HepG2 (cell line): Measurements from ENCODE around the gene FSHR. TPM values are rescaled to one million over a fixed set of nuclear protein-coding genes. Genes with fewer than 3 reads are reported as not detected.

ENCODE experiments used
- ATAC-seq: fragments of 200-7000 bp; cut with Tn5 transposase; 3 replicates; pipeline ENCODE4 v1.9.1; 2020; ENCODE audit warnings: mild to moderate bottlenecking, moderate library complexity
- BruUV-seq: library from RNA; stranded (reverse); fragments of 400-500 nt; replicated peaks from 2 replicates; lab custom pipeline; 2021; lab: Mats Ljungman, UMichigan
- CTCF ChIA-PET: fragments of 300-600 bp; formaldehyde crosslinking; extraction: SDS; loops from one replicate; lab custom pipeline; 2021; ENCODE audit warnings: low total read pairs, inconsistent platforms, low intra/inter-chr PET ratio; lab: Yijun Ruan, JAX
- POLR2A ChIA-PET: fragments of 350-600 bp; sonication (Branson Sonifier 250); formaldehyde crosslinking; loops from one replicate; lab custom pipeline; 2020; ENCODE audit warnings: antibody characterized with exemption, inconsistent platforms; lab: Yijun Ruan, JAX
- DNase-seq: peaks from one replicate; pipeline ENCODE4 v3.0.0-alpha.2; 2015; ENCODE audit warnings: low spot score
- FAIRE-seq: peaks from 3 replicates; lab custom pipeline; 2011; peaks lifted over from hg19 to GRCh38; lab: Jason Lieb, UNC
- H2AFZ ChIP-seq: one replicate; pipeline ENCODE4 v1.6.1; 2011; ENCODE audit warnings: low read length, inconsistent platforms
- H3K27ac ChIP-seq: fragments of 300-600 bp; 3 replicates; pipeline ENCODE4 v1.8.0; 2011; ENCODE audit warnings: mixed run types, mild to moderate bottlenecking, mixed read lengths, low read length, inconsistent platforms; ENCODE audit not compliant: insufficient read depth; ENCODE audit errors: extremely low read length
- H3K27me3 ChIP-seq, 2 experiments: fragments of 200-600 bp in 1 of 2; 2 replicates in 1 of 2; 3 replicates in 1 of 2; pipeline versions ENCODE4 v1.6.0 to v1.8.0; 2011; ENCODE audit warnings: low read length in 2 of 2, mild to moderate bottlenecking in 2 of 2, moderate library complexity in 2 of 2, inconsistent platforms in 1 of 2; ENCODE audit not compliant: insufficient read depth in 2 of 2, control insufficient read depth in 1 of 2
- H3K36me3 ChIP-seq, 2 experiments: fragments of 200-600 bp in 1 of 2; replicated peaks in 1 of 2; 2 replicates in 1 of 2; 3 replicates in 1 of 2; pipeline versions ENCODE4 v1.5.1 to v1.8.0; 2011; ENCODE audit warnings: low read length in 2 of 2, inconsistent platforms in 1 of 2; ENCODE audit not compliant: insufficient read depth in 2 of 2, control insufficient read depth in 1 of 2
- H3K4me1 ChIP-seq: 2 replicates; pipeline ENCODE4 v1.5.1; 2012; ENCODE audit warnings: low read length, inconsistent platforms; ENCODE audit not compliant: insufficient read depth
- H3K4me2 ChIP-seq: 2 replicates; pipeline ENCODE4 v1.6.0; 2011; ENCODE audit warnings: low read depth, low read length, inconsistent platforms
- H3K4me3 ChIP-seq, 3 experiments: fragments of 200-600 bp in 1 of 3; sonication (generic), shearing (Covaris generic) in 1 of 3; replicated peaks in 1 of 3; 2 replicates each; pipeline ENCODE4 v1.5.1; 2011 to 2016; ENCODE audit warnings: low read length in 3 of 3, inconsistent platforms in 2 of 3, low read depth in 2 of 3, mild to moderate bottlenecking in 2 of 3, control low read depth in 1 of 3, mixed read lengths in 1 of 3; ENCODE audit not compliant: insufficient read depth in 1 of 3
- H3K79me2 ChIP-seq: one replicate; pipeline ENCODE4 v1.6.1; 2011; ENCODE audit warnings: low read length, inconsistent platforms; ENCODE audit not compliant: insufficient read depth
- H3K9ac ChIP-seq: 2 replicates; pipeline ENCODE4 v1.6.0; 2011; ENCODE audit warnings: mild to moderate bottlenecking, low read depth, low read length, inconsistent platforms; ENCODE audit not compliant: insufficient read depth
- H3K9me3 ChIP-seq: 2 replicates; pipeline ENCODE4 v1.5.1; 2012; ENCODE audit warnings: mild to moderate bottlenecking, low read length
- H4K20me1 ChIP-seq: 2 replicates; pipeline ENCODE4 v1.6.0; 2011; ENCODE audit warnings: inconsistent platforms, mild to moderate bottlenecking, low read length, moderate library complexity; ENCODE audit not compliant: insufficient read depth
- ATF1 ChIP-seq: IDR thresholded peaks from 2 replicates; pipeline ENCODE4 v1.6.1; 2016; ENCODE audit warnings: mild to moderate bottlenecking, control low read depth
- CAMTA2 ChIP-seq: sonication (generic); formaldehyde crosslinking; IDR thresholded peaks from 2 replicates; pipeline ENCODE4 v1.4.0; 2020; ENCODE audit warnings: mild to moderate bottlenecking, missing genetic modification reagents, borderline replicate concordance
- GMEB1 ChIP-seq: sonication (generic); formaldehyde crosslinking; IDR thresholded peaks from 2 replicates; pipeline ENCODE4 v1.5.1; 2020; ENCODE audit warnings: missing genetic modification reagents, mild to moderate bottlenecking, borderline replicate concordance
- KLF15 ChIP-seq: sonication (generic); formaldehyde crosslinking; IDR thresholded peaks from 2 replicates; pipeline ENCODE4 v1.8.1; 2023; ENCODE audit warnings: borderline replicate concordance, mild to moderate bottlenecking, inconsistent platforms, missing genetic modification reagents, mixed read lengths
- MIER2 ChIP-seq: IDR thresholded peaks from 2 replicates; pipeline ENCODE4 v1.6.1; 2016; ENCODE audit warnings: missing biosample characterization, missing genetic modification reagents
- MXD4 ChIP-seq: IDR thresholded peaks from 2 replicates; pipeline ENCODE4 v1.6.1; 2016; ENCODE audit warnings: mild to moderate bottlenecking, missing biosample characterization, missing genetic modification reagents
- NCOR1 ChIP-seq: fragments of 200-600 bp; sonication (generic); IDR thresholded peaks from 2 replicates; pipeline ENCODE4 v1.7.0; 2017; ENCODE audit warnings: antibody characterized with exemption, low read length, borderline replicate concordance
- SMAD1 ChIP-seq: sonication (generic); formaldehyde crosslinking; IDR thresholded peaks from 2 replicates; pipeline ENCODE4 v1.4.0; 2020; ENCODE audit warnings: missing genetic modification reagents, low read depth, mild to moderate bottlenecking, borderline replicate concordance
- SPEN ChIP-seq: sonication (generic); formaldehyde crosslinking; IDR thresholded peaks from 2 replicates; pipeline ENCODE4 v1.5.1; 2020; ENCODE audit warnings: low read depth, mild to moderate bottlenecking, missing genetic modification reagents
- TCF12 ChIP-seq, 2 experiments: fragments of 450-650 bp in 1 of 2; sonication (generic) in 1 of 2; formaldehyde crosslinking in 1 of 2; IDR thresholded peaks; 2 replicates each; pipeline versions ENCODE4 v1.6.1 to v1.8.0; 2017 to 2022; ENCODE audit warnings: antibody characterized with exemption in 1 of 2, mild to moderate bottlenecking in 1 of 2, missing genetic modification reagents in 1 of 2, moderate library complexity in 1 of 2
- THYN1 ChIP-seq: sonication (generic); formaldehyde crosslinking; IDR thresholded peaks from 2 replicates; pipeline ENCODE4 v1.8.1; 2023; ENCODE audit warnings: low read depth, mild to moderate bottlenecking, moderate library complexity, missing genetic modification reagents, borderline replicate concordance
- ZNF253 ChIP-seq: sonication (generic); formaldehyde crosslinking; IDR thresholded peaks from 2 replicates; pipeline ENCODE4 v1.8.0; 2022; ENCODE audit warnings: mild to moderate bottlenecking, missing genetic modification reagents, borderline replicate concordance
- ZNF570 ChIP-seq: sonication (generic); formaldehyde crosslinking; IDR thresholded peaks from 2 replicates; pipeline ENCODE4 v1.4.0; 2020; ENCODE audit warnings: mild to moderate bottlenecking, missing genetic modification reagents, borderline replicate concordance
- ZNF839 ChIP-seq: sonication (generic); formaldehyde crosslinking; IDR thresholded peaks from 2 replicates; pipeline ENCODE4 v1.4.0; 2020; ENCODE audit warnings: missing genetic modification reagents, mild to moderate bottlenecking, borderline replicate concordance
- ZSCAN21 ChIP-seq: sonication (generic); formaldehyde crosslinking; IDR thresholded peaks from 2 replicates; pipeline ENCODE4 v1.8.0; 2022; ENCODE audit warnings: mild to moderate bottlenecking, missing genetic modification reagents, moderate library complexity, borderline replicate concordance
- WGBS: methylation state at CpG from one replicate; pipeline ENCODE4 v1.1.6; 2017; ENCODE audit warnings: low lambda C conversion rate; 5-methylcytosine and 5-hydroxymethylcytosine counted together
- in situ Hi-C: cut with HindIII; loops from 2 replicates; pipeline ENCODE4 v1.10.0; 2017; ENCODE audit warnings: low pct_unique_long_range_greater_than_20kb; ENCODE audit not compliant: extremely low pct_ligation_motif_present
- intact Hi-C: fragments of 100-400 bp; cut with micrococcal nuclease; formaldehyde crosslinking; loops from one replicate; pipeline ENCODE4 v1.10.0; 2022; ENCODE audit not compliant: unreplicated experiment
- polyA plus RNA-seq, 8 experiments: library from polyadenylated mRNA; depleted of rRNA in 3 of 8; stranded (reverse) in 7 of 8; unstranded in 1 of 8; fragments of >200 nt; fragmentation: Illumina TruSeq in 4 of 8; extraction: Trizol in 4 of 8; gene quantifications; 2 replicates each; pipeline versions ENCODE4 v1.2.1 to v1.2.3, GENCODE V29; 2011 to 2016; ENCODE audit warnings: low read depth in 4 of 8, missing spikeins in 1 of 8, mixed read lengths in 1 of 8; ENCODE audit not compliant: insufficient read depth in 1 of 8
- total RNA-seq, 5 experiments: library from RNA; depleted of rRNA; stranded (reverse); fragments of >200 nt; fragmentation: Illumina TruSeq; extraction: Trizol; gene quantifications; 2 replicates each; pipeline ENCODE4 v1.2.3, GENCODE V29; 2016; ENCODE audit warnings: low read depth in 1 of 5

Gene FSHR
- total and polyA plus RNA-seq, 2 of the 13 experiments (the other 11 are each of a cell fraction or from before 2014, with no cell fraction given), result not detected

DNA sequence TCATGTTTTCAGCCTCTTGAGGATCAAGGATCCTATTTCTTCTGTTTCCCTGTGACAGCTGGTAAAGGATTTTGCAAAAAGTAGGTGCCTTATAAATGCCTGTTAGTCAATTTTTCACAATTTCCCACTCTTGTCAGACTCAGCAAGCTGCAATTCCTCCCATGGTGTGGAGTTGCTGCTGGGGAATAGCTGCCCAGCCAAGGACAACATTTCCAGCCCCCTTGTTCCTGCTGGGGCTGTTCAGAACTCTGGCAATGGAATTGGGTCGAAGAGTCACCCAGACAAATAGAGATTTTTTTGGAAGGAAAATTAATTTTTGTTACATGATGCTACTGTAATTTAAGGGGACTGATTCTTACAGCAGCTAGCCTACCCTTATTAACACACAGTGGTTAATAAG, 43.7 kb downstream of the FSHR start (continued):
- no peak for TF ChIP-seq ZNF253 (CRISPR knock-in tag)
- TF ChIP-seq ZNF570 (CRISPR knock-in tag), result no peak
- TF ChIP-seq ZSCAN21 (CRISPR knock-in tag), result no peak
- no peak for TF ChIP-seq TCF12 (IDR thresholded peaks at IDR 0.05)
- TF ChIP-seq TCF12 (CRISPR knock-in tag; IDR thresholded peaks at IDR 0.05), result no peak

GRCh38 chr2:49108851-49109250, 45.5 kb downstream of the FSHR start:
- in situ Hi-C loops (no loop called here), intact Hi-C loops (no loop called here)
- no peaks in the 10 kb centered on the region for H3K27me3 ChIP-seq
- H3K36me3 ChIP-seq, result no peaks in the 10 kb centered on the region
- TF ChIP-seq MIER2, result no peak
- POLR2A ChIA-PET, result no interaction called here
- no peaks in the 10 kb centered on the region for H3K4me1 ChIP-seq
- no peak overlapping the region for H2AFZ ChIP-seq
- WGBS, result 6% methylated on average over 3 of the region's 3 CpGs
- H3K9me3 ChIP-seq, result no peaks in the 10 kb centered on the region
- no peak overlapping the region for H3K4me2 ChIP-seq
- FAIRE-seq (no peak), DNase-seq (no peak), ATAC-seq (no peak)
- no peaks in the 10 kb centered on the region for H3K79me2 ChIP-seq
- no TSS peak for BruUV-seq
- CTCF ChIA-PET, result no interaction called here
- no peak overlapping the region for H3K9ac ChIP-seq
- no peaks in the 10 kb centered on the region for H4K20me1 ChIP-seq
- no peak overlapping the region for H3K4me3 ChIP-seq
- H3K27ac ChIP-seq, result no peak overlapping the region

DNA sequence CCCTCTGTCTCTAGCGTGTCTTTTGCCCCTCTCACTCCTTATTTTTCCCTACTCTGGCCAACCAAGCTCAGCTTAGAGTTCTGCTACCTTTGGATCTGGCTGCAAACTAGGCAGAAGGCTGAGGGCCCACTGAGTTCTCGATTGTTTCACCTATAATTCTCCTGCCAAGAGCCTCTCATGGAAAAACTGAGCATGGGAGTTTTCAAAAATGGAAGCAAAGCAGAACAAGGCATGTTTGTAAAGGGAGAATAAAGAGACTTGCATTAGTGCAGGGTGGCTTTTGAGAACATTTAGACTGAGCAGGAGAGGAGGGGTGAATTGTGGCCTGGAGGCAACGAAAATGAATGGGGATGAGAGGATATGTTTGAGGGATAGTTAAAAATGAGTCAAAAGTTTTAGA, 45.9 kb downstream of the FSHR start:
- in situ Hi-C loops, result no loop called here
- Histone ChIP-seq H2AFZ (no peak overlapping the region), H3K9ac (no peak overlapping the region), H3K4me2 (no peak overlapping the region), H3K27ac (no peak overlapping the region), H3K4me3 (no peak overlapping the region), H3K27me3 (no peaks in the 10 kb centered on the region), H3K9me3 (no peaks in the 10 kb centered on the region)
- under 1% methylated on average over 3 of the region's 3 CpGs for WGBS
- no peak for DNase-seq
- no peak for FAIRE-seq
- intact Hi-C loops, result no loop called here
- BruUV-seq, result no TSS peak
- POLR2A ChIA-PET, result no interaction called here
- no peak for TF ChIP-seq ATF1
- no peak for TF ChIP-seq NCOR1
- TF ChIP-seq CAMTA2 (CRISPR knock-in tag), result no peak
- no peak for TF ChIP-seq MXD4
- TF ChIP-seq SPEN (CRISPR knock-in tag), result no peak
- no peak for TF ChIP-seq KLF15
- TF ChIP-seq THYN1 (CRISPR knock-in tag), result no peak
- no peak for TF ChIP-seq GMEB1 (CRISPR knock-in tag)
- TF ChIP-seq ZNF839 (CRISPR knock-in tag), result no peak
- no peak for TF ChIP-seq SMAD1 (CRISPR knock-in tag)
- TF ChIP-seq, all 625 proteins: peak for 0
- no peaks in the 10 kb centered on the region for H3K36me3 ChIP-seq
- no peaks in the 10 kb centered on the region for H3K4me1 ChIP-seq
- CTCF ChIA-PET, result no interaction called here
- H3K79me2 ChIP-seq, result no peaks in the 10 kb centered on the region
- ATAC-seq, result no peak
- no peaks in the 10 kb centered on the region for H4K20me1 ChIP-seq
